Breast epithelium (tissue), 3 donors: ENCODE data around the gene KRTAP5-11.

Experiments used
- POLR2A ChIP-seq: fragments of 450-650 bp; IDR thresholded peaks from one replicate; pipeline ENCODE4 v1.6.1; 2016; ENCODE audit warnings: antibody characterized with exemption, mild to moderate bottlenecking, moderate library complexity
- TF ChIP-seq, protein P1 (sequence below), 3 donors: fragments of 450-650 bp; IDR thresholded peaks; one replicate each; pipeline ENCODE4 v1.5.1; 2016 to 2017; ENCODE audit warnings: antibody characterized with exemption in 3 of 3, mild to moderate bottlenecking in 3 of 3, moderate library complexity in 3 of 3

DNA sequence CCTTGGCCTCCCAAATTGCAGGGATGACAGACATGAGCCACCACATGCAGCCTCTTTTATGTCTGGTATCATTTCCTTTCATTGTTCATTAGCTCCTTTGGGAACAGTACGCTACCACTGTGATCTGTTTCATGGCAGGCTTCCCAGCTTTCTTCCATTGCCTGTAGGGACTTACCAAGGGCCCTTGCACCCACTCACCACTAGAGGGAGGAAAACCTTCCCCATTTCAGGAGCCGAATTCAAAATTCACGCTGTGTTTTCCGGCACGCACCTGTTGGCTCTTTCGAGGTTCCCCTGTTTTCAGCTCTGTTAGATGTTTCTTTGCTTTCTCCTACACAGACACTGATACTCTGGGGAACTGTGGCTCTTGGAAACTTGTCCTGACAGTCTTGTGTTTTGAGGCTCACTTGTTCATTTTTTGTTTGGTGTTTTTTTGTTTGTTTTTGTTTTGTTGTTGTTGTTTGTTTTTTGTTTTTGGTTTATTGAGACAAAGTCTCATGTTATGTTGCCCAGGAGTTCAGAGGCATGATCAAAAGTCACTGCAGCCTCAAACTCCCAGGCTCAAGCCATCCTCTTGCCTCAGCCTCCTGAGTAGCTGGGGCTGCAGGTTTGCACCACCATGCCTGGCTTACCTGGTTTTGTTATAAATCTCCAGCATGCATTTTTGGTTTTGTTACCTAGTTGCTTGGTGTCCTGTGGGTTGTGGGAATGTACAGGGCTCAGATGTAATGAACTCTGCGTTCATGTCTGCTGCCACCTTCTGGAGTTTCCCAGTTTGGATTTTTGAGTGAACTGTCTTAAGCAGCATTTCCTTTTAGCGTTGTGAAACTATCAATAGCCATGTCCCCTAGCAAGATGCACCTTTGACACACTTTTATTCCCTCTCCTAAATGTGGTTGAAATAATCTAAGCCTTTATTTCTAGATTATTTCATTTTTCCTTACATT lies 2.3 kb downstream of the KRTAP5-11 start:
- TF ChIP-seq POLR2A, result no peak
- TF ChIP-seq, protein P1, sequence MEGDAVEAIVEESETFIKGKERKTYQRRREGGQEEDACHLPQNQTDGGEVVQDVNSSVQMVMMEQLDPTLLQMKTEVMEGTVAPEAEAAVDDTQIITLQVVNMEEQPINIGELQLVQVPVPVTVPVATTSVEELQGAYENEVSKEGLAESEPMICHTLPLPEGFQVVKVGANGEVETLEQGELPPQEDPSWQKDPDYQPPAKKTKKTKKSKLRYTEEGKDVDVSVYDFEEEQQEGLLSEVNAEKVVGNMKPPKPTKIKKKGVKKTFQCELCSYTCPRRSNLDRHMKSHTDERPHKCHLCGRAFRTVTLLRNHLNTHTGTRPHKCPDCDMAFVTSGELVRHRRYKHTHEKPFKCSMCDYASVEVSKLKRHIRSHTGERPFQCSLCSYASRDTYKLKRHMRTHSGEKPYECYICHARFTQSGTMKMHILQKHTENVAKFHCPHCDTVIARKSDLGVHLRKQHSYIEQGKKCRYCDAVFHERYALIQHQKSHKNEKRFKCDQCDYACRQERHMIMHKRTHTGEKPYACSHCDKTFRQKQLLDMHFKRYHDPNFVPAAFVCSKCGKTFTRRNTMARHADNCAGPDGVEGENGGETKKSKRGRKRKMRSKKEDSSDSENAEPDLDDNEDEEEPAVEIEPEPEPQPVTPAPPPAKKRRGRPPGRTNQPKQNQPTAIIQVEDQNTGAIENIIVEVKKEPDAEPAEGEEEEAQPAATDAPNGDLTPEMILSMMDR (IDR thresholded peaks at IDR 0.05), result peak; percentile 50 to 69 (median 61)
